ENCODE results near the gene CD4. TPM values are rescaled to one million over a fixed set of nuclear protein-coding genes. Genes with fewer than 3 reads are reported as not detected.
A peak's percentile ranks its signal among the peaks of the same experiment; 100 is the strongest.

Gene CD4
- total RNA-seq, 1 donor from 2014 or later: 0.75 TPM

GRCh38 chr12:6773590-6774351 lies 15.6 kb upstream of the CD4 start:
- no peak for TF ChIP-seq CTCF (conservative IDR thresholded peaks at IDR 0.05; ENCODE audit: low read depth, low read length)
- no peak overlapping the region for H3K4me3 ChIP-seq (ENCODE audit: low read depth, low read length)
- no peak for DNase-seq (ENCODE audit: low read depth)

DNA sequence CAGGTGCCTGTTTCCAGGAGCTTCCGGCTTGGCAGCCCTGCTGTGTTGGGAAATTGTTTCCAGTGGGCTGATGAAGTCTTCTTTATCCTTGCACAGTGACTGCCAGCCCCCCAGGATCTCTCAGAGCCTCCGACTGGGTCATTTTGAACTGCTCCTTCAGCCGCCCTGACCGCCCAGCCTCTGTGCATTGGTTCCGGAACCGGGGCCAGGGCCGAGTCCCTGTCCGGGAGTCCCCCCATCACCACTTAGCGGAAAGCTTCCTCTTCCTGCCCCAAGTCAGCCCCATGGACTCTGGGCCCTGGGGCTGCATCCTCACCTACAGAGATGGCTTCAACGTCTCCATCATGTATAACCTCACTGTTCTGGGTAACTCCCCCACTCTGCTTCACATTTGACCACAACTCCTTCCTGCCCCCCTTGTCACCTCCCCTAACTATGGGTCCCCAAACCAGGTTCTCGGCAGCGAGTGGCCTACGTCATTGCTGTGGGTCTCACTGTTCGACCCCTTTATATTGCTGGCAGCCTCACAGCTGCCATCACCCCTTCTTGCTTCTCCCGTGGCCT lies 14.7 kb upstream of the CD4 start:
- DNase-seq (ENCODE audit: low read depth): no peak
- TF ChIP-seq CTCF (conservative IDR thresholded peaks at IDR 0.05; ENCODE audit: low read depth, low read length): no peak
- H3K4me3 ChIP-seq (ENCODE audit: low read depth, low read length): no peak overlapping the region

DNA sequence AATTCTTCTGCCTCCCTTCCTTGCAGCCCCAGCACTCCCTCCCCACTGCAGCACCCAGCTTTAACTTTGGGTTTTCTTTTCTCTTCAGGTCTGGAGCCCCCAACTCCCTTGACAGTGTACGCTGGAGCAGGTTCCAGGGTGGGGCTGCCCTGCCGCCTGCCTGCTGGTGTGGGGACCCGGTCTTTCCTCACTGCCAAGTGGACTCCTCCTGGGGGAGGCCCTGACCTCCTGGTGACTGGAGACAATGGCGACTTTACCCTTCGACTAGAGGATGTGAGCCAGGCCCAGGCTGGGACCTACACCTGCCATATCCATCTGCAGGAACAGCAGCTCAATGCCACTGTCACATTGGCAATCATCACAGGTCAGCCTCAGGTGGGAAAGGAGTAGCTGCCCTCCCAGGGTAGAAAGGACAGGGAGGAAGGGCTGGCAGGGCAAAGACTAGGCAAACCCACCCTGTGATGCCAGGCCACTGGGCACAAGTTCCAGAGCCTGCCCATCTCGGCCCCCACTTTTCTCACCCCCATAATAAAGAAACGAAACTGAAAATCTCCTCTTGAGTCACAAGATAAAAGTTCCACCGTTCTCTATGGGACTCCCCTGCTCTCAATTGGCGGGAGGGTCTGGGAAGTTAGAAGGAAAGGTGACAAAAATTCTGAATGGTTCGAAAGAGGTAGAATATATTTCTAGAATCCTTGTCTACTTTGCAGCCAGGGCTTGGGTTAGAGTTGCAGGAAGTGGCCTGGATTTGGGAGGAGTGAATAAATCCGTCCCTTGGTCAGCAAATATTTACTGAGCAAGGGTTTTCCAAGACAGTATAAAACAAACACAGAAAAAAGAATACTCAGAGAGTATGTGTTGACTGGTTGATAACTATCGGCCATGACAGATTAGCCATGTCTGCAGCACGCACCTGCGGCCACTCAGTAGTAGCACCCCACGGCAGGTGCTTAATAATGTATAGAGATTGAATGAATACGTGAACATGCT lies 13.8 kb upstream of the CD4 start:
- no peak for DNase-seq (ENCODE audit: low read depth)
- H3K4me3 ChIP-seq (ENCODE audit: low read depth, low read length): no peak overlapping the region
- no peak for TF ChIP-seq CTCF (conservative IDR thresholded peaks at IDR 0.05; ENCODE audit: low read depth, low read length)

DNA sequence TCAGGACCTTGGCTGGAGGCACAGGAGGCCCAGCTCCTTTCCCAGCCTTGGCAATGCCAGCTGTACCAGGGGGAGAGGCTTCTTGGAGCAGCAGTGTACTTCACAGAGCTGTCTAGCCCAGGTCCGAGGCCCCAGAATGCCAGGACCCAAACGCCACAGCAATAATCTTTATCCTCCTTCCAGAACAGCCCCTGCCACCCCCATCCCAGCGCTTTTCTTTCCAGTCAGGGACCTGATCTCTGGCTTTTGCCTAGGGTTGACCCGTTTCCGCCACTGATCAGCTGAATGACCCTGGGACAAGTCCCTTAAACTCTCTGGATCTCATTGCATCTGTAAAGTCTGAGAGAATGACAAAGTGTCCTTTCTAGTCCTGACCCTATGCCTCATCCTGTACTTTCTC lies 11.9 kb upstream of the CD4 start:
- no peak for DNase-seq (ENCODE audit: low read depth)
- no peak for TF ChIP-seq CTCF (conservative IDR thresholded peaks at IDR 0.05; ENCODE audit: low read depth, low read length)
- H3K4me3 ChIP-seq (ENCODE audit: low read depth, low read length): no peak overlapping the region

DNA sequence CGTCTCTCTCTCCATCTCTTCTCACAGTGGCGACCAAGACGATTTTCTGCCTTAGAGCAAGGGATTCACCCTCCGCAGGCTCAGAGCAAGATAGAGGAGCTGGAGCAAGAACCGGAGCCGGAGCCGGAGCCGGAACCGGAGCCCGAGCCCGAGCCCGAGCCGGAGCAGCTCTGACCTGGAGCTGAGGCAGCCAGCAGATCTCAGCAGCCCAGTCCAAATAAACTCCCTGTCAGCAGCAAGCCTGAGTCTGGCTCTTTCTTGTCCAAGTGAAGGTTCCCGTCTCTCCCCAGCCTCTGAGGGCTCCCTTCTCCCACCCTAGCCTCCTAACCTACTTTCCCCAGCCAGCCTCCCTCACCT lies 11.1 kb upstream of the CD4 start:
- no peak for TF ChIP-seq CTCF (conservative IDR thresholded peaks at IDR 0.05; ENCODE audit: low read depth, low read length)
- no peak for DNase-seq (ENCODE audit: low read depth)
- H3K4me3 ChIP-seq (ENCODE audit: low read depth, low read length): peak overlapping the region; percentile 56

DNA sequence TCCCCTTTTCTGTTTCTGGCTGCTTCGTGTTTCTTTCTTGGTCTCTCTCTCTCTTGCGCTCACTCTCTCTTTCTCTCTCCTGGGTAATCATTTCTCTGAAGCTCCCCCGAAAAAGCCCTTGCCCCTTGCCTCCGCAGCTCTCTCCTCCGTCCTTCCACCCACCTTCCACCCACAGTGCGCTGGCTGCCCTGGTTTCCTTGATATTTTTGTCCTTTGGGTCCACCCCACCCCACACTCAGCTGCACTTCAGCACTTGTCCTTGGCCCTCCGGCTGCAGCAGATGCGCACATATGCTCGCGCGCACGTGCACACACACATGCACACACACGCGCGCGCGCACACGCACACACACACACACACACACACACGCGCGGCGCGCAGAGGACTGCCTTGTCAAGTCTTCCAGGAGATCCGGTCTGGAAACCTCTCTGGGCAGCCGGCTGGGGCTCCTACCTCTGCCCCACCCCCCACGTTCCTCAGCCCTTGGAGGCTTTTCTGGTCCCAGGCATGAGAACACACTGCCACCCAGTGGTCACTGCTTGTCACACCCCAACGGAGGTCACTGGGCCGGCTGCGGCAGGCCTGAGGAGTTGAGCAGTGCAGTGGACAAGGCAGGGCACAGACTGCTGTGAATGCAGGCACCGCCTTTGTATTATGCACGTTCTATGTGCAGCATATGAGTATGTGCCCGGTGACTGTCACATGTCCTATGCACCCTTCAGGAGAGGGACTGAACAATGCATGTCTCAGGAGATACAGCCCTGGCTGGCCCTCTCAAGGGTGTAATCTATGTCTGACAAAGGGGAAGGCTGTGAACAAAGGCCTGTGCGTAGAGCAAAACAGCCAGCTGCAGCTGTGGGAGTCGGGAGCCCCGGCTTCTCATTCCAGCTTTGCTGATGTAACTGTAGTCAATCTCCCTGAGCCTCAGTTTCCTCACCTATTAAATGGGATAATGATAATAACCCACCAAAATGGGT lies 10.5 kb upstream of the CD4 start:
- DNase-seq (ENCODE audit: low read depth): peak; percentile 40
- peak; percentile 97 for TF ChIP-seq CTCF (conservative IDR thresholded peaks at IDR 0.05; ENCODE audit: low read depth, low read length)
- peak overlapping the region; percentile 56 for H3K4me3 ChIP-seq (ENCODE audit: low read depth, low read length)

Measured in epithelial cell of proximal tubule (primary cell).